HCT116 (cell line): ENCODE results near the gene CLIC4. TPM values are rescaled to one million over a fixed set of nuclear protein-coding genes. Genes with fewer than 3 reads are reported as not detected.

ENCODE experiments used
- ATAC-seq: fragments of 200-7000 bp; cut with Tn5 transposase; 2 replicates; pipeline ENCODE4 v1.9.1; 2020; ENCODE audit warnings: mild to moderate bottlenecking, moderate library complexity
- BruUV-seq: library from RNA; stranded (reverse); fragments of 400-500 nt; replicated peaks from 2 replicates; lab custom pipeline; 2021; lab: Mats Ljungman, UMichigan
- CTCF ChIA-PET: fragments of 300-600 bp; sonication (Branson Sonifier 250); formaldehyde crosslinking; loops from one replicate; lab custom pipeline; 2021; ENCODE audit warnings: antibody characterized with exemption; lab: Charles Lee
- POLR2A ChIA-PET: fragments of 300-600, 350-600 bp; sonication (Branson Sonifier 250); formaldehyde crosslinking; loops from one replicate; lab custom pipeline; 2021; ENCODE audit warnings: antibody characterized with exemption; lab: Charles Lee
- RAD21 ChIA-PET, 2 experiments: fragments of 300-600 bp; sonication (Branson Sonifier 250); formaldehyde crosslinking; loops; one replicate each; lab custom pipeline; 2023; ENCODE audit warnings: low total read pairs in 2 of 2; ENCODE audit not compliant: uncharacterized antibody in 2 of 2, unreplicated experiment in 2 of 2, low non-redundant PET in 1 of 2; lab: Charles Lee
- DNase-seq: peaks from one replicate; pipeline ENCODE4 v3.0.0-alpha.2; 2010; ENCODE audit warnings: low read depth, low spot score
- H2AFZ ChIP-seq: fragments of 200-600 bp; shearing (Covaris generic), sonication (generic); 2 replicates; pipeline ENCODE4 v1.6.1; 2017; ENCODE audit warnings: low read depth, mixed run types, mixed read lengths, antibody characterized with exemption, low read length; ENCODE audit not compliant: poor library complexity, severe bottlenecking
- H3K27ac ChIP-seq: 2 replicates; pipeline ENCODE4 v1.5.1; 2012; ENCODE audit warnings: low read depth, low read length
- H3K27me3 ChIP-seq: fragments of 200-600 bp; sonication (generic); 2 replicates; pipeline ENCODE4 v1.6.1; 2016; ENCODE audit warnings: mixed run types, low read length, mixed read lengths; ENCODE audit not compliant: insufficient read depth
- H3K36me3 ChIP-seq, 2 experiments: fragments of 200-500 bp in 1 of 2; fragments of 200-600 bp in 1 of 2; sonication (Bioruptor generic) in 1 of 2; sonication (generic) in 1 of 2; 2 replicates each; pipeline versions ENCODE4 v1.5.1 to v1.6.1; 2014 to 2016; ENCODE audit warnings: low read length in 2 of 2, inconsistent platforms in 1 of 2, mixed read lengths in 1 of 2, mixed run types in 1 of 2; ENCODE audit not compliant: insufficient read depth in 2 of 2, control insufficient read depth in 1 of 2
- H3K4me1 ChIP-seq, 2 experiments: fragments of 200-600 bp in 1 of 2; sonication (generic) in 1 of 2; 2 replicates each; pipeline versions ENCODE4 v1.5.1 to v1.6.1; 2012 to 2017; ENCODE audit warnings: low read length in 2 of 2, inconsistent platforms in 1 of 2, mild to moderate bottlenecking in 1 of 2, mixed read lengths in 1 of 2, mixed run types in 1 of 2, moderate library complexity in 1 of 2; ENCODE audit not compliant: insufficient read depth in 2 of 2, control insufficient read depth in 1 of 2
- H3K4me2 ChIP-seq: fragments of 200-600 bp; sonication (generic); 2 replicates; pipeline ENCODE4 v1.6.1; 2017; ENCODE audit warnings: mixed run types, low read length, mixed read lengths
- H3K4me3 ChIP-seq, 2 experiments: fragments of 200-600 bp in 1 of 2; sonication (generic) in 1 of 2; replicated peaks in 1 of 2; 2 replicates each; pipeline ENCODE4 v1.5.1; 2011 to 2016; ENCODE audit warnings: low read length in 2 of 2, control low read depth in 1 of 2, low read depth in 1 of 2, mild to moderate bottlenecking in 1 of 2, mixed read lengths in 1 of 2, mixed run types in 1 of 2
- H3K79me2 ChIP-seq: fragments of 200-600 bp; sonication (generic); 2 replicates; pipeline ENCODE4 v1.6.1; 2017; ENCODE audit warnings: mild to moderate bottlenecking, mixed run types, low read length, moderate library complexity, mixed read lengths; ENCODE audit not compliant: insufficient read depth
- H3K9ac ChIP-seq: fragments of 200-600 bp; sonication (generic); 2 replicates; pipeline ENCODE4 v1.6.1; 2016; ENCODE audit warnings: low read length, mixed read lengths
- H3K9me2 ChIP-seq: fragments of 200-600 bp; sonication (generic), shearing (Covaris generic); 2 replicates; pipeline ENCODE4 v1.6.1; 2017; ENCODE audit warnings: mixed run types, mild to moderate bottlenecking, moderate library complexity; ENCODE audit not compliant: insufficient read depth
- H3K9me3 ChIP-seq, 2 experiments: fragments of 200-500 bp in 1 of 2; fragments of 200-600 bp in 1 of 2; sonication (Bioruptor generic) in 1 of 2; sonication (generic) in 1 of 2; 2 replicates each; pipeline ENCODE4 v1.6.1; 2014 to 2017; ENCODE audit warnings: low read length in 2 of 2, mixed read lengths in 2 of 2, inconsistent platforms in 1 of 2, low read depth in 1 of 2, mild to moderate bottlenecking in 1 of 2, mixed run types in 1 of 2, moderate library complexity in 1 of 2; ENCODE audit not compliant: control insufficient read depth in 1 of 2, insufficient read depth in 1 of 2
- H4K20me1 ChIP-seq: fragments of 200-600 bp; sonication (generic), shearing (Covaris generic); 2 replicates; pipeline ENCODE4 v1.6.1; 2017; ENCODE audit warnings: mixed run types, mild to moderate bottlenecking, moderate library complexity; ENCODE audit not compliant: insufficient read depth
- CEBPB ChIP-seq: IDR thresholded peaks from 2 replicates; pipeline ENCODE4 v1.6.1; 2012; ENCODE audit warnings: low read depth
- EGR1 ChIP-seq: IDR thresholded peaks from 2 replicates; pipeline ENCODE4 v1.6.1; 2012; ENCODE audit warnings: low read depth
- ELF1 ChIP-seq: IDR thresholded peaks from 2 replicates; pipeline ENCODE4 v1.6.1; 2012; ENCODE audit warnings: low read depth, borderline replicate concordance
- EZH2phosphoT487 ChIP-seq: fragments of 200-600 bp; IDR thresholded peaks from 2 replicates; pipeline ENCODE4 v1.6.1; 2018; ENCODE audit warnings: antibody characterized with exemption, borderline replicate concordance
- FOSL1 ChIP-seq: IDR thresholded peaks from 2 replicates; pipeline ENCODE4 v1.6.1; 2012; ENCODE audit warnings: low read depth
- JUND ChIP-seq: IDR thresholded peaks from 2 replicates; pipeline ENCODE4 v1.6.1; 2012
- POLR2A ChIP-seq: IDR thresholded peaks from 2 replicates; pipeline ENCODE4 v1.7.0; 2011; ENCODE audit warnings: borderline replicate concordance; ENCODE audit not compliant: insufficient read depth, insufficient read length; ENCODE audit errors: extremely low read depth
- POLR2AphosphoS5 ChIP-seq: IDR thresholded peaks from 2 replicates; pipeline ENCODE4 v1.6.1; 2011; ENCODE audit warnings: mild to moderate bottlenecking, low read depth, low read length, moderate library complexity
- RAD21 ChIP-seq: IDR thresholded peaks from 2 replicates; pipeline ENCODE4 v1.6.1; 2012; ENCODE audit warnings: low read depth, mild to moderate bottlenecking
- SIN3A ChIP-seq: IDR thresholded peaks from 2 replicates; pipeline ENCODE4 v1.6.1; 2012; ENCODE audit warnings: low read depth
- SP1 ChIP-seq: IDR thresholded peaks from 2 replicates; pipeline ENCODE4 v1.6.1; 2012; ENCODE audit warnings: low read depth
- SRF ChIP-seq: IDR thresholded peaks from 2 replicates; pipeline ENCODE4 v1.6.1; 2012; ENCODE audit warnings: low read depth
- YY1 ChIP-seq: IDR thresholded peaks from 2 replicates; pipeline ENCODE4 v1.6.1; 2011; ENCODE audit warnings: low read length, low read depth, moderate library complexity, mild to moderate bottlenecking; ENCODE audit not compliant: insufficient replicate concordance; ENCODE audit errors: extremely low read depth
- ZFX ChIP-seq: fragments of 450-650 bp; IDR thresholded peaks from 2 replicates; pipeline ENCODE4 v1.6.1; 2017
- ZNF274 ChIP-seq: fragments of 200-500 bp; sonication (Bioruptor generic); IDR thresholded peaks from 2 replicates; pipeline ENCODE4 v1.6.1; 2014; ENCODE audit warnings: mild to moderate bottlenecking, low read depth, low read length, inconsistent platforms
- intact Hi-C: fragments of 100-400 bp; cut with micrococcal nuclease; formaldehyde crosslinking; loops from 2 replicates; pipeline ENCODE4 v1.10.0; 2022
- total RNA-seq: library from RNA; stranded (reverse); gene quantifications from one replicate; pipeline ENCODE4 v1.2.1, GENCODE V29; 2021; ENCODE audit not compliant: unreplicated experiment
- TF ChIP-seq, protein P1 (sequence below): IDR thresholded peaks from 2 replicates; pipeline ENCODE4 v1.6.1; 2012
- TF ChIP-seq, protein P2 (sequence below), 3 experiments: fragments of 200-600 bp in 1 of 3; sonication (generic) in 1 of 3; IDR thresholded peaks in 2 of 3; conservative IDR thresholded peaks in 1 of 3; 2 replicates each; pipeline ENCODE4 v1.5.1; 2012 to 2017; ENCODE audit warnings: low read depth in 2 of 3, low read length in 2 of 3, antibody characterized with exemption in 1 of 3, borderline replicate concordance in 1 of 3, control low read depth in 1 of 3, mild to moderate bottlenecking in 1 of 3, mixed read lengths in 1 of 3, mixed run types in 1 of 3, moderate library complexity in 1 of 3; ENCODE audit not compliant: insufficient read depth in 1 of 3
- TF ChIP-seq, protein P3 (sequence below): IDR thresholded peaks from 2 replicates; pipeline ENCODE4 v1.6.1; 2012

The CLIC4 gene
- total RNA-seq, 1 experiment from 2014 or later, result 77.2 TPM

DNA sequence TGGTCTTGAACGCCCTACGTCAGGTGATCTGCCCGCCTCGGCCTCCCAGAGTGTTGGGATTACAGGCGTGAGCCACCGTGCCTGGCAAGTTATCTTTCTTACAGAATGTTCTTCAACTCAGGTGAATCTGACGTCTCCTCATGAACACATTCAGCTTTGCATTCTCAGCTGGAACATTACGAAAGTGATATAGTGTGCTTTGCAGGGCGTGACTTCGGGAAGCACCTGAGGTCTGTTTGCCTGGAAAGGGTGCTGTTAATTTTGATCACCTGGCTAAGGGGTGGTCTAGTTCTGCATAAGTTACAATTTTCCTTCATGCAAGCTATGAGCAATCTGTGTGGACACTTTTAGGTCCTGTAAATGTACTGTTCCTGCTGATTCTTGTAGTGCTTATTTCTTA, 16.3 kb upstream of the CLIC4 start:
- ChIA-PET CTCF (interaction anchor here (0.9 kb wide), 1 partner anchor 102 kb away, joined by 3 read pairs; no protein-coding TSS in a partner anchor), POLR2A (no interaction called here), RAD21 (no interaction called here)
- Histone ChIP-seq H3K9ac (no peak overlapping the region), H2AFZ (no peak overlapping the region), H3K9me3 (no peaks in the 10 kb centered on the region), H3K9me2 (no peaks in the 10 kb centered on the region), H3K27me3 (no peaks in the 10 kb centered on the region), H3K27ac (no peak overlapping the region), H4K20me1 (no peaks in the 10 kb centered on the region), H3K4me3 (no peak overlapping the region), H3K4me1 (peaks cover 9 to 19% of the 10 kb centered on the region in 2 experiments; a peak in 3 of 4 replicates), H3K36me3 (no peaks in the 10 kb centered on the region), H3K4me2 (no peak overlapping the region), H3K79me2 (no peaks in the 10 kb centered on the region)
- BruUV-seq, result no TSS peak
- ATAC-seq (no peak), DNase-seq (no peak)
- intact Hi-C loops, result no loop called here
- TF ChIP-seq YY1, result no peak
- TF ChIP-seq ELF1, result no peak

DNA sequence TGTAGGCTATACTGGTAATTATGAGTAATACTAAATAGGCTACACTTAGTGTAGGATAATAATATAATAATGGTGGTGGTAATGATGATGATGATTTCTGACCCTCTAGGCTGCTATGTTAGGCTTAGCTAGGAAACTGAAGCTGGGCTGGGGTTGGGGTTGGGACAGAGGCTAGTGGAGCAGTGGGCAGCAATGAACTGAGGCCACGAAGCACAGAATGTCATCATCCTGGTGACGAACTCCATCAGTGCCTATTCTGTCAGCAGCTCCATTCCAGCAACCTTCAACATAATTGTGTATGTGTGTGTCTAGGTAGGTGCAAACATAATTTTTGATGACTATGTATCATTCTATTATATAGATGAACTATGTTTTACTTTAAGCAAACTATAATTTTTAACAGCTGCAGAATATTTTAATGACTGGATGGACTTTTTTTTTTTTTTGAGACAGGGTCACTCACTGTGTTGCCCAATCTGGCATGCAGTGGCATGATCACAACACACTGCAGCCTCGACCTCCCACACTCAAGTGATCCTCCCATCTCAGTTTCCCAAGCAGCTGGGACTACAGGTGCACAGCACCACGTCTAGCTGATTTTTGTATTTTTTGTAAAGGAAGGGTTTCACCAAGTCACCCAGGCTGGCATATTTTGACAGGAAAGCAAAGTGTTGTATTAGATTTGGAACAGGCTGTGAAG, 12.9 kb upstream of the CLIC4 start:
- Histone ChIP-seq H3K36me3 (no peaks in the 10 kb centered on the region), H3K4me2 (no peak overlapping the region), H3K9me2 (no peaks in the 10 kb centered on the region), H2AFZ (no peak overlapping the region), H3K4me1 (peaks cover 0 to 15% of the 10 kb centered on the region in 2 experiments; a peak in 3 of 4 replicates), H3K79me2 (no peaks in the 10 kb centered on the region), H3K27ac (no peak overlapping the region), H3K27me3 (no peaks in the 10 kb centered on the region), H3K9ac (no peak overlapping the region), H3K9me3 (no peaks in the 10 kb centered on the region), H3K4me3 (no peak overlapping the region), H4K20me1 (no peaks in the 10 kb centered on the region)
- DNase-seq, result no peak
- TF ChIP-seq ZFX, result no peak
- TF ChIP-seq RAD21, result no peak
- no peak for TF ChIP-seq POLR2AphosphoS5
- no peak for TF ChIP-seq EGR1
- TF ChIP-seq ZNF274, result no peak
- TF ChIP-seq, protein P1, sequence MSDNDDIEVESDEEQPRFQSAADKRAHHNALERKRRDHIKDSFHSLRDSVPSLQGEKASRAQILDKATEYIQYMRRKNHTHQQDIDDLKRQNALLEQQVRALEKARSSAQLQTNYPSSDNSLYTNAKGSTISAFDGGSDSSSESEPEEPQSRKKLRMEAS, result no peak
- no peak for TF ChIP-seq SP1
- no peak for TF ChIP-seq JUND
- no peak for TF ChIP-seq YY1
- no peak for TF ChIP-seq CEBPB
- TF ChIP-seq, protein P2, sequence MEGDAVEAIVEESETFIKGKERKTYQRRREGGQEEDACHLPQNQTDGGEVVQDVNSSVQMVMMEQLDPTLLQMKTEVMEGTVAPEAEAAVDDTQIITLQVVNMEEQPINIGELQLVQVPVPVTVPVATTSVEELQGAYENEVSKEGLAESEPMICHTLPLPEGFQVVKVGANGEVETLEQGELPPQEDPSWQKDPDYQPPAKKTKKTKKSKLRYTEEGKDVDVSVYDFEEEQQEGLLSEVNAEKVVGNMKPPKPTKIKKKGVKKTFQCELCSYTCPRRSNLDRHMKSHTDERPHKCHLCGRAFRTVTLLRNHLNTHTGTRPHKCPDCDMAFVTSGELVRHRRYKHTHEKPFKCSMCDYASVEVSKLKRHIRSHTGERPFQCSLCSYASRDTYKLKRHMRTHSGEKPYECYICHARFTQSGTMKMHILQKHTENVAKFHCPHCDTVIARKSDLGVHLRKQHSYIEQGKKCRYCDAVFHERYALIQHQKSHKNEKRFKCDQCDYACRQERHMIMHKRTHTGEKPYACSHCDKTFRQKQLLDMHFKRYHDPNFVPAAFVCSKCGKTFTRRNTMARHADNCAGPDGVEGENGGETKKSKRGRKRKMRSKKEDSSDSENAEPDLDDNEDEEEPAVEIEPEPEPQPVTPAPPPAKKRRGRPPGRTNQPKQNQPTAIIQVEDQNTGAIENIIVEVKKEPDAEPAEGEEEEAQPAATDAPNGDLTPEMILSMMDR (IDR thresholded peaks at IDR 0.05 in 2 of 3, conservative IDR thresholded peaks at IDR 0.05 in 1 of 3; ENCODE audit: borderline replicate concordance in 1 of 3, insufficient read depth in 1 of 3, low read depth in 2 of 3, low read length in 2 of 3), result no peak
- no peak for TF ChIP-seq EZH2phosphoT487
- TF ChIP-seq POLR2A, result no peak
- no peak for TF ChIP-seq SIN3A
- no peak for TF ChIP-seq ELF1
- no peak for TF ChIP-seq FOSL1
- no peak for TF ChIP-seq SRF
- TF ChIP-seq, protein P3, sequence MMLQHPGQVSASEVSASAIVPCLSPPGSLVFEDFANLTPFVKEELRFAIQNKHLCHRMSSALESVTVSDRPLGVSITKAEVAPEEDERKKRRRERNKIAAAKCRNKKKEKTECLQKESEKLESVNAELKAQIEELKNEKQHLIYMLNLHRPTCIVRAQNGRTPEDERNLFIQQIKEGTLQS, result no peak
- RAD21 ChIA-PET, result interaction anchor here in 1 of 2 experiments (0.7 kb wide), 1 partner anchor 94 kb away, joined by 3 read pairs; no protein-coding TSS in a partner anchor
- no TSS peak for BruUV-seq
- POLR2A ChIA-PET, result interaction anchor here (3.1 kb wide), 1 partner anchor 13 kb away, joined by 12 read pairs; the partner anchor contains the start of gene CLIC4
- ATAC-seq, result no peak
- CTCF ChIA-PET, result interaction anchor here (1.7 kb wide), 1 partner anchor 12 kb away, joined by 7 read pairs; the partner anchor contains the start of gene CLIC4
- intact Hi-C loops, result no loop called here
